Renal cortical epithelial cell (primary cell): ENCODE measurements around the gene PRR5L. TPM values are rescaled to one million over a fixed set of nuclear protein-coding genes. Genes with fewer than 3 reads are reported as not detected.

Source experiments
- DNase-seq: peaks from one replicate; pipeline ENCODE4 v3.0.0-alpha.2; 2011; ENCODE audit warnings: low read depth
- total RNA-seq: library from RNA; depleted of rRNA; stranded (reverse); fragments of >200 nt; gene quantifications from 2 replicates; pipeline ENCODE4 v1.2.3, GENCODE V29; 2014

Gene PRR5L
- total RNA-seq, 1 donor from 2014 or later, result 83.1 TPM

- DNase-seq, result peak; percentile 68
Observed at GRCh38 chr11:36432738-36433137, 136.7 kb downstream of the PRR5L start.

- DNase-seq, result no peak
Observed at GRCh38 chr11:36436064-36436463, 140.0 kb downstream of the PRR5L start.

- DNase-seq, result no peak
Observed at GRCh38 chr11:36436589-36436988, 140.5 kb downstream of the PRR5L start.

GRCh38 chr11:36437413-36437812 is 141.3 kb downstream of the PRR5L start:
- no peak for DNase-seq

GRCh38 chr11:36438126-36438525 is 142.0 kb downstream of the PRR5L start:
- DNase-seq, result no peak

GRCh38 chr11:36441610-36442208 is 145.6 kb downstream of the PRR5L start:
- no peak for DNase-seq

- no peak for DNase-seq
Observed at GRCh38 chr11:36443661-36444060, 147.6 kb downstream of the PRR5L start.

- DNase-seq, result no peak
Observed at GRCh38 chr11:36446135-36446534, 150.0 kb downstream of the PRR5L start.

GRCh38 chr11:36447514-36447913 is 151.4 kb downstream of the PRR5L start:
- no peak for DNase-seq

GRCh38 chr11:36447947-36448346 is 151.9 kb downstream of the PRR5L start:
- no peak for DNase-seq

- DNase-seq, result no peak
Observed at GRCh38 chr11:36449561-36450096, 153.5 kb downstream of the PRR5L start.

GRCh38 chr11:36450110-36450572 is 154.1 kb downstream of the PRR5L start:
- DNase-seq, result no peak

- no peak for DNase-seq
Observed at GRCh38 chr11:36451045-36451444, 155.0 kb downstream of the PRR5L start.

- DNase-seq, result no peak
Observed at GRCh38 chr11:36451681-36452080, 155.6 kb downstream of the PRR5L start.

GRCh38 chr11:36452236-36452940 is 156.3 kb downstream of the PRR5L start:
- no peak for DNase-seq

GRCh38 chr11:36452961-36453360 is 156.9 kb downstream of the PRR5L start:
- no peak for DNase-seq

GRCh38 chr11:36453678-36454077 is 157.6 kb downstream of the PRR5L start:
- DNase-seq, result no peak

- no peak for DNase-seq
Observed at GRCh38 chr11:36454551-36454940, 158.5 kb downstream of the PRR5L start.

GRCh38 chr11:36454941-36455631 is 159.0 kb downstream of the PRR5L start:
- DNase-seq, result no peak

GRCh38 chr11:36455658-36456111 is 159.6 kb downstream of the PRR5L start:
- DNase-seq, result peak; percentile 95

- DNase-seq, result no peak
Observed at GRCh38 chr11:36456156-36456555, 160.1 kb downstream of the PRR5L start.

- DNase-seq, result no peak
Observed at GRCh38 chr11:36458129-36458915, 162.2 kb downstream of the PRR5L start.
